ENCODE results near the gene SDHAF1. TPM values are rescaled to one million over a fixed set of nuclear protein-coding genes. Genes with fewer than 3 reads are reported as not detected.
"Not testable (repeated sequence)": the region's sequence is repeated elsewhere in the genome, so short reads cannot be mapped to it uniquely, and the experiment has no call there.

SDHAF1 gene
- 30.2 and 48.0 TPM in 2 replicates for total RNA-seq
- 14.6 TPM for polyA plus RNA-seq (2012)

GRCh38 chr19:35995048-35995993, at the start of gene SDHAF1:
TSS of gene SDHAF1 (plus strand) at chr19:35995188. CDS start at chr19:35995275, 87 bp downstream.
- DNase-seq (ENCODE audit: low read depth), result peak; percentile 95

- DNase-seq (ENCODE audit: low read depth), result no peak
Measured at GRCh38 chr19:35946203-35946602, 48.8 kb upstream of the SDHAF1 start.

GRCh38 chr19:35949131-35949530, 45.9 kb upstream of the SDHAF1 start:
- no peak for DNase-seq (ENCODE audit: low read depth)

DNA sequence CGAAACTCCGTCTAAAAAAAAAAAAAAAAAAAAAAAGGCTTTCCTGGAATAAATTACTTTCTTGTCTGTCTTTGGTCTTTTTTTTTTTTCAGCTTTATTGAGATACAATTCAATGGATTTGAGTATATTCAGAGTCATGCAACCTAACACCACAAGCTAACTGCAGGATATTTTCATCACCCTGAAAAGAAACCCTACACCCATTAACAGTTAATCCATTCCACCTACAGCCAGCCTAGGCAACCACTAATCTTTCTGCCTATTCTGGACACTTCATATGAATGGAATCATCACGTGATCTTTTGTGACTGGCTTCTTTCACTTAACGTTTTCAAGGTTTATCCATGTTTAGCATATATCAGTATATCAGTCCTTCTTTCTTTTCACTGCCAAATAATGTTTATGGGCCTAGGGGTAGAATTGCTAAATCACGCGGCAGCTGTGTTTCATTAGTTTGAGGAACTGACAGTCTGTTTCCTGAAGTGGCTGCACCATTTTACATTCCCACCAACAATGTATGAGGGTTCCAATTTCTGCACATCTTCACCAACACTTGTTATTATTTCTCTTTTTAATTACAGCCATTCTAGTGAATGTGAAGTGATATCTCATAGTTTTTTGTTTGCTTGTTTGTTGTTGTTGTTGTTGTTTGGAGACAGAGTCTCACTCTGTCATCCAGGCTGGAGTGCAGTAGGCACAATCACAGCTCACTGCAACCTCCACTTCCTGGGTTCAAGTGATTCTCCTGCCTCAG, 38.9 kb upstream of the SDHAF1 start:
- no peak for DNase-seq (ENCODE audit: low read depth)

DNA sequence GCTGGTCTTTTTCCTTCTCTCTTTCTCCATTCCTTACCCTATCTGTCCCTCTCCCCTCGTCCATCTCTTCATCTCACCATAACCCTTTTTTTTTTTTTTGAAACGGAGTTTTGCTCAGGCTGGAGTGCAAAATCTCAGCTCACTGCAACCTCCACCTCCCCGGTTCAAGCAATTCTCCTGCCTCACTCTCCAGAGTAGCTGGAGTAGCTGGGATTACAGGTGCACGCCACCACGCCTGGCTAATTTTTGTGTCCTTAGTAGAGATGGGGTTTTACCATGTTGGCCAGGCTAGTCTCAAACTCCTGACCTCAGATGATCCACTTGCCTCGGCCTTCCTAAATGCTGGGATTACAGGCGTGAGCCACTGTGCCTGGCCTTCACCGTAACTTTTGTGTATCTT, 37.6 kb upstream of the SDHAF1 start:
- DNase-seq (ENCODE audit: low read depth), result not testable (repeated sequence)

DNA sequence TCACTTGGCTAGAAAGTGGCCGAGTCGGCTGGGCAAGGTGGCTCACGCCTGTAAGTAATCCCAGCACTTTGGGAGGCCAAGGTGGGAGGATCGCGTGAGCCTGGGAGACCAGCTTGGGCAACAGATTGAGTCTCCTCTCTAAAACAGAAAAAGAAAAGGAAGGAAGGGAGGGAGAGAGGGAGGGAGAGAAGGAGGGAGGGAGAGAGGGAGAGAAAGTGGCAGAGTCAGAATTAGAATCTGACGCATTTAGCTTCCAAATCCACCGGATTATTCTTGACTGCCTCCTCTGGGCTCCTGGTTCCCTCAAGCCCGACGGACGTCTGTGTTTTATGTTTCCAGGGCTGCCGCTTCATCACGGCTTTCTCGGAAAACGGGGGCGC, 36.3 kb upstream of the SDHAF1 start:
- DNase-seq (ENCODE audit: low read depth), result no peak

- DNase-seq (ENCODE audit: low read depth), result no peak
Measured at GRCh38 chr19:35959040-35959967, 35.7 kb upstream of the SDHAF1 start.

GRCh38 chr19:35959968-35960320, 35.0 kb upstream of the SDHAF1 start:
- DNase-seq (ENCODE audit: low read depth), result no peak

- no peak for DNase-seq (ENCODE audit: low read depth)
Measured at GRCh38 chr19:35960432-35960972, 34.5 kb upstream of the SDHAF1 start.

DNA sequence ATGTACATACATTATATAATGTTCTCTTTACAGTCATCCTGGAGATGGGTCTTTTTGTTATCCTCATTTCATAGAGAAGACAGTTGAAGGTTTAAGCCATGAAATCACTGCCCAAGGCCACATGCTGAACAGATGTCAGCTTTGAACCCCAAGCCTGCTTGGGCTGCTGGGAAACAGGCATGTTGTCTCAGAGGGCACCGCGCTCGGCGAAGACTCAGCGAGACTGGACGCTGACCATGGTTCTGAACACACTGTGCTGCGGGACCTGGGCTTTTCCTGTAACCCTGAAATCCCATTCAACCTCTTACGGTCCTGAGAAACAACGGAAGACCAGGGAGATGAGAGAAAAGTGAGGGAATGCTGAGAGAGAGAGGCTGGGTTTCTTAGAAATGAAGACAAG, 31.5 kb upstream of the SDHAF1 start:
- DNase-seq (ENCODE audit: low read depth), result peak; percentile 74

GRCh38 chr19:35966771-35967170, 28.2 kb upstream of the SDHAF1 start:
- DNase-seq (ENCODE audit: low read depth), result no peak

DNA sequence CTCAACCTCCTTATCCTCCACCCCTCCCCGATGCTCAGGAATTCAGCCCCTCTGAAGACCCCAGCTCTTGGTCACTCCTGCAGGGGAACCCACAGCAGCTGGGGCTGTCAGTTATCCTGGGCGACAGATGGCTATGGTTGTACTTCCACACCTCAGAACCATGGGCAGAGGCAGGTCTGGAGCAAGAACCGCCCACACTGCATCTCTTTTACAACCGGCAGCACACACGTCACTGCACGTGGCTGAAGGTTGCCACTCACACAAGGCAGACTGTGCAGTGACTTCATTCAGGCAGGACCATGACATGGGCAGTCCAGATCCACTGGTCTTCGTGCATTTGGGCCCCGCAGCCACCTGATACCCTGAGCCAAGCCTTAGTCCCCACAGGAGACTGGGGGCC, 21.5 kb upstream of the SDHAF1 start:
- peak; percentile 29 for DNase-seq (ENCODE audit: low read depth)

DNA sequence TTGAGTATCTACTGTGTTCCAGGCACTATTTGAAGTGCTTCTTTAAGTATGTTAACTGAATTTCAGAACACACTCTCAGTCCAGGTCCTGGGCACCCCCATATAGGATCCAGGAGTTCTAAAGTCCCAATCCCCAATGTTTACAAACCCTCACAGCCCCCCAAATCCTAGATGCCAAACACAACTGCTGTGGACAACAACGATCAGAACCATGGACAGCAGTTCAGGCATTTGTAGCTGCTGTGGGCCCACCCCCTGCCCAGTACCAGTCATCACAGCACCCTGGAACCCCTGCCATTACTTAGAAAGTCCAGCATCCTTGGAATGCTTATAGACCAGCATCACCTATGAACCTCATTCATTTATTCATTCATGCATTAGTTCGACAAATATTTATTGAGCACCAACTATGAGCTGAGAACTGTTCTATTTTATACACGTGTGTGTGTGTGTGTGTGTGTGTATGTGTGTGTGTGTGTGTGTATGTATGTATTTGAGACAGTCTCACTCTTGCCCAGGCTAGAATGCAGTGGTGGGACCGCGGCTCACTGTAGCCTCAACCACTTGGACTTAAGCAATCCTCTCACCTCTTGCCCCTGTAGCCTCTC, 19.3 kb upstream of the SDHAF1 start:
- peak; percentile 48 for DNase-seq (ENCODE audit: low read depth)

DNA sequence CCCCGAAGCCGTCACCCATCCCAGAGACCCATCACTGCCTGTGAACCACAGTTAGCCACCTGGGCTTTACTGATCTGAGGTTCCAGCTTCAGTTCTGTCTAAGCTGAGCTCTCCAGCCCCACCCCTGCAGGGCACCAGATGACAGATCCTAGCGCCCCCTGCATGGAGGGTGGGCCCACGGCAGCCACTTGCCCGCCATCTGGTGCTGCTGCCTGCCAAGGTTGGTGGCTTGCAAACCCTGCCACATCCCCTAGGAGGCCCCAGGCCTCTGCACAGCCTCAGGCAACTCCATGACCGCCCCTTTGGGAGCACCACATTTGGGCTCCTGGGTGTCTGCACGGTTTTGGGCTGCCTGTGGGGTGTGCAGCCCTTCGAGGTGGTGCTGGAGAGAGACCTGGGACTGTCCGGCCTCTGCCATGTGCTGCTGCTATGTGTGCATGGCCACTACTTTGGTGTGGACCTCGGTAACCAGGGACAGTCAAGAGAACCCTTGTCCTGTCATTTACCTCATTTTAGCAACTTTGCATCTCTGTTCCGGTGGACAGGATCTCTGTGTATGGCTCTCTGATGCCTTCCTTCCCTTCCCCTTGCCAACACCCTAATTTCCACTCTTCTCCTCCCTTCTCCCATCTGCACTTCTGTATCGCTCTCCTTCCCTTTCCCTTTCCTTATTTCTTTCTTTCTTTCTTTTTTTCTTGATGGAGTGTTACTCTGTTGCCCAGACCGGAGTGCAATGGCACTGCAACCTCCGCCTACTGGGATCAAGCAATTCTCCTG, 17.4 kb upstream of the SDHAF1 start:
- no peak for DNase-seq (ENCODE audit: low read depth)

DNA sequence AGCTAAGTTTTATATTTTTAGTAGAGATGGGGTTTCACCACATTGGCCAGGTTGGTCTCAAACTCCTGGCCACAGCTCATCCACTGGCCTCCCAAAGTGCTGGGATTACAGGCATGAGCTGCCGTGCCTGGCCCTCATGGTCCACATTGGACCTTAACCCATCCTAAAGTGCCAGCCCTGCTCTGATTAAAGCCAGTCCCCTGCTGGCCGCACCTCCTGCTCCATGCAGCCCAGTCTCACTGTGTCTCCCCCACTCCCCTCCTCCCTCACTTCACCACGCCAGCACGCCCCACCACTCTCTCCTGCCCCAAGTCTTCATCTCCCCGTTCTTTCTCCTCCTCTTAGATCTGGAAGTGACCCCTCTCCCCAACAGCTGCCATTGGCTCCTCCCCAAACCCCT, 16.7 kb upstream of the SDHAF1 start:
- DNase-seq (ENCODE audit: low read depth), result no peak

GRCh38 chr19:35978832-35979365, 16.1 kb upstream of the SDHAF1 start:
- no peak for DNase-seq (ENCODE audit: low read depth)

- not testable (repeated sequence) for DNase-seq (ENCODE audit: low read depth)
Measured at GRCh38 chr19:35980997-35981396, 14.0 kb upstream of the SDHAF1 start.

- no peak for DNase-seq (ENCODE audit: low read depth)
Measured at GRCh38 chr19:35983177-35983576, 11.8 kb upstream of the SDHAF1 start.

- no peak for DNase-seq (ENCODE audit: low read depth)
Measured at GRCh38 chr19:35986111-35986510, 8.9 kb upstream of the SDHAF1 start.

All from myocyte (in vitro differentiated cells).